ENCODE results near the gene ATRN.

GRCh38 chr20:3560162-3560561, 89.3 kb downstream of the ATRN start:
- no peak for TF ChIP-seq TARDBP (IDR thresholded peaks at IDR 0.05)
- TF ChIP-seq L3MBTL2 (conservative IDR thresholded peaks at IDR 0.05), result no peak
- TF ChIP-seq FOXA1 (IDR thresholded peaks at IDR 0.05), result no peak
- no peak for TF ChIP-seq ELF4 (IDR thresholded peaks at IDR 0.05)
